Keratinocyte (primary cell): ENCODE results near the gene MDGA2.

ENCODE experiments used
- EZH2 ChIP-seq: IDR thresholded peaks from one replicate; pipeline ENCODE4 v1.6.1; 2012; ENCODE audit warnings: inconsistent platforms, mild to moderate bottlenecking, low read length, moderate library complexity
- TF ChIP-seq, protein P1 (sequence below), 3 experiments: IDR thresholded peaks in 1 of 3; conservative IDR thresholded peaks in 1 of 3; optimal IDR thresholded peaks in 1 of 3; 2 replicates in 2 of 3; 3 replicates in 1 of 3; pipeline versions ENCODE3 to v1.5.1; 2011; ENCODE audit warnings: low read length in 3 of 3, mild to moderate bottlenecking in 3 of 3, moderate library complexity in 2 of 3, control low read depth in 1 of 3, inconsistent platforms in 1 of 3; ENCODE audit not compliant: insufficient read depth in 2 of 3; ENCODE audit errors: extremely low read depth in 1 of 3

DNA sequence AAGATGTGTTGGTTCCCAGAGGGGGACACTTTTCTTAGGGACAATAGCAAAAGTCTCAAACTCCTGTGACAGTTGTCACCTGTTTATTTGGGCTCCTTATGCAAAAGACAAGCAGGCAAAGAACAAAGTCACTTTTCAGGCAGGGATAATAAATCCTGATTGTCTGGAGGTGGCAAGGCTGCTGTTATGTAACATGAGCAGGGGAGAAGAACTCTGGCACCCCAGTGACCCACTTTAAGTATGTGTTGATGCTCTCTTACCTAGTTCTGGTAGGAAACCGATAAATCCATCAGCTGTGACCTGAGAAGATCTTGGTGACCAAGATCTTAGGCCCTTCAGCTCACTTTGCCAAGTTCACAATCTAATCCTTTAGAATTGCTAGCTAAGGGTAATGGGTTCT, 17.4 kb downstream of the MDGA2 start:
- TF ChIP-seq, protein P1, sequence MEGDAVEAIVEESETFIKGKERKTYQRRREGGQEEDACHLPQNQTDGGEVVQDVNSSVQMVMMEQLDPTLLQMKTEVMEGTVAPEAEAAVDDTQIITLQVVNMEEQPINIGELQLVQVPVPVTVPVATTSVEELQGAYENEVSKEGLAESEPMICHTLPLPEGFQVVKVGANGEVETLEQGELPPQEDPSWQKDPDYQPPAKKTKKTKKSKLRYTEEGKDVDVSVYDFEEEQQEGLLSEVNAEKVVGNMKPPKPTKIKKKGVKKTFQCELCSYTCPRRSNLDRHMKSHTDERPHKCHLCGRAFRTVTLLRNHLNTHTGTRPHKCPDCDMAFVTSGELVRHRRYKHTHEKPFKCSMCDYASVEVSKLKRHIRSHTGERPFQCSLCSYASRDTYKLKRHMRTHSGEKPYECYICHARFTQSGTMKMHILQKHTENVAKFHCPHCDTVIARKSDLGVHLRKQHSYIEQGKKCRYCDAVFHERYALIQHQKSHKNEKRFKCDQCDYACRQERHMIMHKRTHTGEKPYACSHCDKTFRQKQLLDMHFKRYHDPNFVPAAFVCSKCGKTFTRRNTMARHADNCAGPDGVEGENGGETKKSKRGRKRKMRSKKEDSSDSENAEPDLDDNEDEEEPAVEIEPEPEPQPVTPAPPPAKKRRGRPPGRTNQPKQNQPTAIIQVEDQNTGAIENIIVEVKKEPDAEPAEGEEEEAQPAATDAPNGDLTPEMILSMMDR (optimal IDR thresholded peaks at IDR 0.05 in 1 of 3, IDR thresholded peaks at IDR 0.05 in 1 of 3, conservative IDR thresholded peaks at IDR 0.05 in 1 of 3; ENCODE audit: extremely low read depth in 1 of 3, insufficient read depth in 2 of 3, low read length in 3 of 3): no peak
- TF ChIP-seq EZH2: no peak
